Endothelial cell of umbilical vein (primary cell): ENCODE measurements around the gene SLC35F2. TPM values are rescaled to one million over a fixed set of nuclear protein-coding genes. Genes with fewer than 3 reads are reported as not detected.
"Not testable (repeated sequence)": the region's sequence is repeated elsewhere in the genome, so short reads cannot be mapped to it uniquely, and the experiment has no call there.

Source experiments
- BruUV-seq: library from RNA; stranded (reverse); fragments of 400-500 nt; replicated peaks from 2 replicates; lab custom pipeline; 2021; lab: Mats Ljungman, UMichigan
- CTCF ChIA-PET: fragments of 300-600, 350-600 bp; sonication (Branson Sonifier 250); formaldehyde crosslinking; loops from one replicate; lab custom pipeline; 2021; ENCODE audit warnings: antibody characterized with exemption, inconsistent platforms; lab: Charles Lee
- POLR2A ChIA-PET: fragments of 300-600, 350-600 bp; sonication (Branson Sonifier 250); formaldehyde crosslinking; loops from one replicate; lab custom pipeline; 2021; ENCODE audit warnings: antibody characterized with exemption, inconsistent platforms; lab: Charles Lee
- DNase-seq: peaks from one replicate; pipeline ENCODE4 v3.0.0-alpha.2; 2011; ENCODE audit warnings: low read depth, low spot score
- FAIRE-seq: peaks from 2 replicates; lab custom pipeline; 2011; peaks lifted over from hg19 to GRCh38; lab: Jason Lieb, UNC
- H2AFZ ChIP-seq: 2 replicates; pipeline ENCODE4 v1.6.0; 2012; ENCODE audit warnings: low read depth, low read length, control low read depth, inconsistent platforms
- H3K27ac ChIP-seq: 2 replicates; pipeline ENCODE4 v1.5.1; 2011; ENCODE audit warnings: low read depth, mild to moderate bottlenecking, control low read depth, low read length, moderate library complexity; ENCODE audit not compliant: insufficient read depth
- H3K27me3 ChIP-seq, 2 experiments: 2 replicates each; pipeline versions ENCODE4 v1.6.0 to v1.6.1; 2011; ENCODE audit warnings: low read length in 2 of 2, mixed read lengths in 1 of 2; ENCODE audit not compliant: control insufficient read depth in 2 of 2, insufficient read depth in 2 of 2
- H3K36me3 ChIP-seq, 2 experiments: 2 replicates in 1 of 2; 3 replicates in 1 of 2; pipeline ENCODE4 v1.5.1; 2011; ENCODE audit warnings: low read length in 2 of 2, mild to moderate bottlenecking in 1 of 2, moderate library complexity in 1 of 2; ENCODE audit not compliant: control insufficient read depth in 2 of 2, insufficient read depth in 2 of 2; ENCODE audit errors: extremely low read depth in 1 of 2
- H3K4me1 ChIP-seq: 3 replicates; pipeline ENCODE4 v1.5.1; 2011; ENCODE audit warnings: mild to moderate bottlenecking, low read length; ENCODE audit not compliant: control insufficient read depth, insufficient read depth; ENCODE audit errors: extremely low read depth
- H3K4me2 ChIP-seq: 2 replicates; pipeline ENCODE4 v1.6.1; 2011; ENCODE audit warnings: low read length, control low read depth, mixed read lengths; ENCODE audit not compliant: insufficient read depth
- H3K4me3 ChIP-seq, 3 experiments: fragments of 200-600 bp in 1 of 3; sonication (generic), shearing (Covaris generic) in 1 of 3; replicated peaks in 1 of 3; 2 replicates each; pipeline ENCODE4 v1.5.1; 2011 to 2016; ENCODE audit warnings: control low read depth in 3 of 3, low read length in 3 of 3, mild to moderate bottlenecking in 2 of 3, inconsistent platforms in 1 of 3, low read depth in 1 of 3, moderate library complexity in 1 of 3; ENCODE audit not compliant: insufficient read depth in 1 of 3
- H3K79me2 ChIP-seq: 2 replicates; pipeline ENCODE4 v1.6.0; 2012; ENCODE audit warnings: low read length, inconsistent platforms; ENCODE audit not compliant: control insufficient read depth, insufficient read depth
- H3K9ac ChIP-seq: replicated peaks from 2 replicates; pipeline ENCODE3; 2011; ENCODE audit warnings: low read length, control low read depth; ENCODE audit not compliant: insufficient read depth; ENCODE audit errors: extremely low read depth
- H3K9me1 ChIP-seq: replicated peaks from 3 replicates; pipeline ENCODE4 v1.6.0; 2011; ENCODE audit warnings: mild to moderate bottlenecking, low read length; ENCODE audit not compliant: control insufficient read depth, insufficient read depth; ENCODE audit errors: extremely low read depth
- H3K9me3 ChIP-seq: replicated peaks from 2 replicates; pipeline ENCODE4 v1.5.1; 2012; ENCODE audit warnings: low read length, inconsistent platforms; ENCODE audit not compliant: control insufficient read depth, insufficient read depth
- H4K20me1 ChIP-seq: replicated peaks from 2 replicates; pipeline ENCODE3; 2011; ENCODE audit warnings: mild to moderate bottlenecking, low read length; ENCODE audit not compliant: control insufficient read depth, insufficient read depth; ENCODE audit errors: extremely low read depth
- EZH2 ChIP-seq: IDR thresholded peaks from 2 replicates; pipeline ENCODE4 v1.6.1; 2012; ENCODE audit warnings: borderline replicate concordance, low read depth, mild to moderate bottlenecking, moderate library complexity, low read length, inconsistent platforms; ENCODE audit not compliant: severe bottlenecking
- FOS ChIP-seq: IDR thresholded peaks from 2 replicates; pipeline ENCODE4 v1.6.1; 2011; ENCODE audit warnings: mild to moderate bottlenecking, low read length, moderate library complexity, borderline replicate concordance; ENCODE audit not compliant: insufficient read depth
- GATA2 ChIP-seq: IDR thresholded peaks from 2 replicates; pipeline ENCODE4 v1.7.0; 2011; ENCODE audit warnings: low read depth, mild to moderate bottlenecking, moderate library complexity, mixed read lengths, low read length; ENCODE audit not compliant: insufficient read length, insufficient read depth
- JUN ChIP-seq: IDR thresholded peaks from 2 replicates; pipeline ENCODE4 v1.6.1; 2011; ENCODE audit warnings: borderline replicate concordance, low read depth; ENCODE audit not compliant: insufficient read length, insufficient read depth
- MYC ChIP-seq: IDR thresholded peaks from one replicate; pipeline ENCODE4 v1.6.1; 2011; ENCODE audit warnings: mild to moderate bottlenecking, low read depth, low read length
- POLR2A ChIP-seq: IDR thresholded peaks from 2 replicates; pipeline ENCODE4 v1.6.1; 2012; ENCODE audit warnings: low read depth, mild to moderate bottlenecking, control low read depth, low read length
- POLR2AphosphoS5 ChIP-seq: IDR thresholded peaks from 2 replicates; pipeline ENCODE4 v1.6.1; 2012; ENCODE audit warnings: low read depth, mild to moderate bottlenecking, control low read depth, low read length, moderate library complexity; ENCODE audit not compliant: insufficient read depth
- dilution Hi-C: fragments of 300-500 bp; cut with MboI; formaldehyde crosslinking; loops from one replicate; pipeline ENCODE4 v1.15.0; 2019; ENCODE audit warnings: low sequenced_read_pairs; ENCODE audit not compliant: extremely low pct_ligation_motif_present
- intact Hi-C: fragments of 100-400 bp; cut with micrococcal nuclease; formaldehyde crosslinking; loops from one replicate; pipeline ENCODE4 v1.10.0; 2022
- polyA plus RNA-seq, 4 experiments: library from polyadenylated mRNA; depleted of rRNA in 3 of 4; stranded (reverse) in 3 of 4; unstranded in 1 of 4; fragments of >200 nt; gene quantifications; 2 replicates each; pipeline versions ENCODE4 v1.2.1 to v1.2.3, GENCODE V29; 2011 to 2012; ENCODE audit warnings: missing spikeins in 1 of 4
- total RNA-seq: library from RNA; stranded (reverse); gene quantifications from 2 replicates; pipeline ENCODE4 v1.2.3, GENCODE V29; 2021
- TF ChIP-seq, protein P1 (sequence below), 2 donors: IDR thresholded peaks; 1 replicate in 1 of 2; 2 replicates in 1 of 2; pipeline ENCODE4 v1.5.1; 2011; ENCODE audit warnings: low read length in 2 of 2, mild to moderate bottlenecking in 2 of 2, moderate library complexity in 2 of 2, control low read depth in 1 of 2, inconsistent platforms in 1 of 2, low read depth in 1 of 2; ENCODE audit not compliant: insufficient read depth in 1 of 2; ENCODE audit errors: extremely low read depth in 1 of 2
- TF ChIP-seq, protein P2 (sequence below): IDR thresholded peaks from 2 replicates; pipeline ENCODE4 v1.6.1; 2011; ENCODE audit not compliant: insufficient read depth, insufficient read length

Gene SLC35F2
- total and polyA plus RNA-seq, 2 donors (not counting 3 experiments of a cell fraction or from before 2014, with no cell fraction given), result 41.0 to 59.7 TPM

DNA sequence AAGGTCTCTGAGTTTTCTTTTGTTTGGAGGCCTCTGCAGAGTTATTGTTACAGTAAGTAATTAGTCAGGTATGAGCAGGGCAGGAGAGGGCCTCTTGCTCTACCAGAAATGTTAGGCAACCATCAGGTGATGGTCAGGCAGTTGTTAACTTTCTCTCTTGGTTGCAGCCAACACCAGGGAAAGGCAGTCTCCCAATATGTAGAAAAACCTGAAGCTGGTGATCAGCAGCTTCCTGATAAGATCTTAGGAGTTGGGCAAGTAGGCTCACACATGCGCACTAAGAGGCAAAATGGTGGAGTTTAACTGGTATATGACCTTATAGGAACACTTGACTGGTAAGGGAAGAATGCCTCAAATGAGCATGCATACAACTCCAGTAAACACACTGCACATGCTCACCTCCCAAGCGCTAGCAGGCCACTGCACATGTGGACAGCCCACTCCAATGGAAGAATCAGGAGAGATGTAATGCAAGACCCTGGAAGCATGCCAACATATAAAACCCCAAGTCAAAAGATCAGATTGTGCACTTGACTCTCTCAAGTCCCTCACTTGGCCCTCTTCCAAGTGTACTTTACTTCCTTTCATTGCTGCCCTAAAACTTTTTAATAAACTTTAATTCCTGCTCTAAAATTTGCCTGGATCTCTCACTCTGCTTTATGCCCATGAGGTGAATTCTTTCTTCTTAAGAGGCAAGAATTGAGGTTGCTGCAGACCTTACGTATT lies 23.7 kb upstream of the SLC35F2 start:
- dilution Hi-C loops, result no loop called here
- FAIRE-seq, result no peak
- Histone ChIP-seq H3K9me1 (no peaks in the 10 kb centered on the region), H3K36me3 (no peaks in the 10 kb centered on the region), H3K79me2 (no peaks in the 10 kb centered on the region), H3K9ac (no peak overlapping the region), H3K4me3 (no peak overlapping the region), H3K4me2 (no peak overlapping the region), H3K27me3 (no peaks in the 10 kb centered on the region), H3K4me1 (no peaks in the 10 kb centered on the region), H4K20me1 (no peaks in the 10 kb centered on the region), H3K9me3 (no peaks in the 10 kb centered on the region), H3K27ac (no peak overlapping the region), H2AFZ (no peak overlapping the region)
- ChIA-PET CTCF (no interaction called here), POLR2A (interaction anchor here (0.6 kb wide), 1 partner anchor 54 kb away, joined by 3 read pairs; no protein-coding TSS in a partner anchor)
- TF ChIP-seq EZH2 (no peak), MYC (no peak), GATA2 (no peak), POLR2AphosphoS5 (no peak), POLR2A (no peak), FOS (no peak), JUN (no peak)
- TF ChIP-seq, protein P1, sequence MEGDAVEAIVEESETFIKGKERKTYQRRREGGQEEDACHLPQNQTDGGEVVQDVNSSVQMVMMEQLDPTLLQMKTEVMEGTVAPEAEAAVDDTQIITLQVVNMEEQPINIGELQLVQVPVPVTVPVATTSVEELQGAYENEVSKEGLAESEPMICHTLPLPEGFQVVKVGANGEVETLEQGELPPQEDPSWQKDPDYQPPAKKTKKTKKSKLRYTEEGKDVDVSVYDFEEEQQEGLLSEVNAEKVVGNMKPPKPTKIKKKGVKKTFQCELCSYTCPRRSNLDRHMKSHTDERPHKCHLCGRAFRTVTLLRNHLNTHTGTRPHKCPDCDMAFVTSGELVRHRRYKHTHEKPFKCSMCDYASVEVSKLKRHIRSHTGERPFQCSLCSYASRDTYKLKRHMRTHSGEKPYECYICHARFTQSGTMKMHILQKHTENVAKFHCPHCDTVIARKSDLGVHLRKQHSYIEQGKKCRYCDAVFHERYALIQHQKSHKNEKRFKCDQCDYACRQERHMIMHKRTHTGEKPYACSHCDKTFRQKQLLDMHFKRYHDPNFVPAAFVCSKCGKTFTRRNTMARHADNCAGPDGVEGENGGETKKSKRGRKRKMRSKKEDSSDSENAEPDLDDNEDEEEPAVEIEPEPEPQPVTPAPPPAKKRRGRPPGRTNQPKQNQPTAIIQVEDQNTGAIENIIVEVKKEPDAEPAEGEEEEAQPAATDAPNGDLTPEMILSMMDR (IDR thresholded peaks at IDR 0.05; ENCODE audit: extremely low read depth in 1 of 2, insufficient read depth in 1 of 2, low read depth in 1 of 2, low read length in 2 of 2), result no peak
- TF ChIP-seq, protein P2, sequence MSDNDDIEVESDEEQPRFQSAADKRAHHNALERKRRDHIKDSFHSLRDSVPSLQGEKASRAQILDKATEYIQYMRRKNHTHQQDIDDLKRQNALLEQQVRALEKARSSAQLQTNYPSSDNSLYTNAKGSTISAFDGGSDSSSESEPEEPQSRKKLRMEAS, result no peak
- DNase-seq, result no peak
- intact Hi-C loops, result no loop called here
- BruUV-seq, result no TSS peak

DNA sequence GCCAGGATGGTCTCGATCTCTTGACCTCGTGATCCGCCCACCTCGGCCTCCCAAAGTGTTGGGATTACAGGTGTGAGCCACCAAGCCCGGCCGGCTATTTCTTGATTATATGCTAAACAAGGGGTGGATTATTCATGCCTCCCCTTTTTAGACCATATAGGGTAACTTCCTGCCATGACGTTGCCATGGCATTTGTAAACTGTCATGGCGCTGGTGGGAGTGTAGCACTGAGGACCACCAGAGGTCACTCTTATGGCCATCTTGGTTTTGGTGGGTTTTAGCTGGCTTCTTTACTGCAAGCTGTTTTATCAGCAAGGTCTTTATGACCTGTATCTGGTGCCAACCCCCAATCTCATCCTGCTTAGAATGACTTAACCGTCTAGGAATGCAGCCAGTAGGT lies 22.9 kb upstream of the SLC35F2 start:
- H3K4me1 ChIP-seq, H3K9ac ChIP-seq, H2AFZ ChIP-seq, H3K79me2 ChIP-seq, dilution Hi-C loops, H3K27me3 ChIP-seq, H3K36me3 ChIP-seq, BruUV-seq, intact Hi-C loops, H3K4me2 ChIP-seq, FAIRE-seq, H3K9me3 ChIP-seq, H3K4me3 ChIP-seq, DNase-seq, CTCF ChIA-PET, H3K27ac ChIP-seq, H4K20me1 ChIP-seq, H3K9me1 ChIP-seq, POLR2A ChIA-PET: not testable (repeated sequence)
